ENCODE results near the gene SZT2. TPM values are rescaled to one million over a fixed set of nuclear protein-coding genes. Genes with fewer than 3 reads are reported as not detected.

The SZT2 gene
- total and polyA plus RNA-seq, 10 of the 15 experiments (the other 5 are each of a cell fraction or from before 2014, with no cell fraction given), result 1.4 to 38.3 (median 12.7) TPM

GRCh38 chr1:43402089-43402865, 12.6 kb downstream of the SZT2 start:
- H2AFZ ChIP-seq (ENCODE audit: control insufficient read depth, low read depth, low read length), result no peak overlapping the region
- WGBS (ENCODE audit: insufficient coverage, insufficient replicate concordance, low lambda C conversion rate, missing lambda C conversion rate), result 90% methylated on average over 6 of the region's 6 CpGs
- no peaks in the 10 kb centered on the region for H3K27me3 ChIP-seq (replicated peaks in 1 of 2; ENCODE audit: control insufficient read depth in 2 of 2, insufficient read depth in 2 of 2, low read length in 1 of 2)
- TF ChIP-seq IRF4 (IDR thresholded peaks at IDR 0.05; ENCODE audit: low read depth, low read length), result no peak
- no peak for TF ChIP-seq ATF2 (IDR thresholded peaks at IDR 0.05; ENCODE audit: low read length)
- TF ChIP-seq SUPT20H (IDR thresholded peaks at IDR 0.05; ENCODE audit: borderline replicate concordance, control insufficient read depth, low read depth, low read length), result no peak
- no peak for TF ChIP-seq SMARCA5 (IDR thresholded peaks at IDR 0.05)
- TF ChIP-seq ETV6 (conservative IDR thresholded peaks at IDR 0.05 in 1 of 2, IDR thresholded peaks at IDR 0.05 in 1 of 2; ENCODE audit: borderline replicate concordance in 1 of 2, low read depth in 1 of 2), result no peak
- no peak for TF ChIP-seq CHD1 (IDR thresholded peaks at IDR 0.05; ENCODE audit: low read depth, low read length)
- no peak for TF ChIP-seq CREB1 (IDR thresholded peaks at IDR 0.05; ENCODE audit: low read depth)
- no peak for TF ChIP-seq NFYA (IDR thresholded peaks at IDR 0.05; ENCODE audit: borderline replicate concordance, low read depth, low read length)
- TF ChIP-seq MAX (IDR thresholded peaks at IDR 0.05; ENCODE audit: low read depth, low read length), result no peak
- no peak for TF ChIP-seq RELB (IDR thresholded peaks at IDR 0.05; ENCODE audit: low read depth)
- no peak for TF ChIP-seq WRNIP1 (IDR thresholded peaks at IDR 0.05; ENCODE audit: borderline replicate concordance, low read depth, low read length)
- TF ChIP-seq, protein P1, sequence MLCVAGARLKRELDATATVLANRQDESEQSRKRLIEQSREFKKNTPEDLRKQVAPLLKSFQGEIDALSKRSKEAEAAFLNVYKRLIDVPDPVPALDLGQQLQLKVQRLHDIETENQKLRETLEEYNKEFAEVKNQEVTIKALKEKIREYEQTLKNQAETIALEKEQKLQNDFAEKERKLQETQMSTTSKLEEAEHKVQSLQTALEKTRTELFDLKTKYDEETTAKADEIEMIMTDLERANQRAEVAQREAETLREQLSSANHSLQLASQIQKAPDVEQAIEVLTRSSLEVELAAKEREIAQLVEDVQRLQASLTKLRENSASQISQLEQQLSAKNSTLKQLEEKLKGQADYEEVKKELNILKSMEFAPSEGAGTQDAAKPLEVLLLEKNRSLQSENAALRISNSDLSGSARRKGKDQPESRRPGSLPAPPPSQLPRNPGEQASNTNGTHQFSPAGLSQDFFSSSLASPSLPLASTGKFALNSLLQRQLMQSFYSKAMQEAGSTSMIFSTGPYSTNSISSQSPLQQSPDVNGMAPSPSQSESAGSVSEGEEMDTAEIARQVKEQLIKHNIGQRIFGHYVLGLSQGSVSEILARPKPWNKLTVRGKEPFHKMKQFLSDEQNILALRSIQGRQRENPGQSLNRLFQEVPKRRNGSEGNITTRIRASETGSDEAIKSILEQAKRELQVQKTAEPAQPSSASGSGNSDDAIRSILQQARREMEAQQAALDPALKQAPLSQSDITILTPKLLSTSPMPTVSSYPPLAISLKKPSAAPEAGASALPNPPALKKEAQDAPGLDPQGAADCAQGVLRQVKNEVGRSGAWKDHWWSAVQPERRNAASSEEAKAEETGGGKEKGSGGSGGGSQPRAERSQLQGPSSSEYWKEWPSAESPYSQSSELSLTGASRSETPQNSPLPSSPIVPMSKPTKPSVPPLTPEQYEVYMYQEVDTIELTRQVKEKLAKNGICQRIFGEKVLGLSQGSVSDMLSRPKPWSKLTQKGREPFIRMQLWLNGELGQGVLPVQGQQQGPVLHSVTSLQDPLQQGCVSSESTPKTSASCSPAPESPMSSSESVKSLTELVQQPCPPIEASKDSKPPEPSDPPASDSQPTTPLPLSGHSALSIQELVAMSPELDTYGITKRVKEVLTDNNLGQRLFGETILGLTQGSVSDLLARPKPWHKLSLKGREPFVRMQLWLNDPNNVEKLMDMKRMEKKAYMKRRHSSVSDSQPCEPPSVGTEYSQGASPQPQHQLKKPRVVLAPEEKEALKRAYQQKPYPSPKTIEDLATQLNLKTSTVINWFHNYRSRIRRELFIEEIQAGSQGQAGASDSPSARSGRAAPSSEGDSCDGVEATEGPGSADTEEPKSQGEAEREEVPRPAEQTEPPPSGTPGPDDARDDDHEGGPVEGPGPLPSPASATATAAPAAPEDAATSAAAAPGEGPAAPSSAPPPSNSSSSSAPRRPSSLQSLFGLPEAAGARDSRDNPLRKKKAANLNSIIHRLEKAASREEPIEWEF (IDR thresholded peaks at IDR 0.05; ENCODE audit: insufficient replicate concordance, low read depth, low read length), result no peak
- TF ChIP-seq STAT1 (conservative IDR thresholded peaks at IDR 0.05), result no peak
- ChIA-PET SMC1A (ENCODE audit: uncharacterized antibody, unreplicated experiment) (no interaction called here), POLR2A (no interaction called here), CTCF (no interaction called here), RAD21 (ENCODE audit: unreplicated experiment) (no interaction called here)
- DNase-seq (ENCODE audit: low read depth, low spot score) (no peak), ATAC-seq (no peak), FAIRE-seq (no peak)
- H3K4me3 ChIP-seq, result no peak overlapping the region
- in situ Hi-C loops (cut with MboI), result no loop called here
- intact Hi-C loops (cut with micrococcal nuclease; ENCODE audit: unreplicated experiment), result no loop called here
- H3K27ac ChIP-seq (ENCODE audit: control insufficient read depth, insufficient read depth), result no peak overlapping the region
- H4K20me1 ChIP-seq (ENCODE audit: control insufficient read depth, insufficient read depth), result no peaks in the 10 kb centered on the region
- peaks cover 4 to 20% of the 10 kb centered on the region in 2 experiments for H3K36me3 ChIP-seq (ENCODE audit: control insufficient read depth in 2 of 2, insufficient read depth in 2 of 2, low read length in 1 of 2)
- H3K4me2 ChIP-seq (ENCODE audit: control insufficient read depth, insufficient read depth), result no peak overlapping the region
- no peaks in the 10 kb centered on the region for H3K9me3 ChIP-seq (replicated peaks; ENCODE audit: control insufficient read depth, insufficient read depth, low read length)
- BruUV-seq (replicated peaks), result no TSS peak
- no peaks in the 10 kb centered on the region for H3K4me1 ChIP-seq (ENCODE audit: control insufficient read depth, insufficient read depth, low read length)
- H3K79me2 ChIP-seq (ENCODE audit: control insufficient read depth, insufficient read depth, low read length), result no peaks in the 10 kb centered on the region
- H3K9ac ChIP-seq (ENCODE audit: control insufficient read depth, insufficient read depth, low read length), result no peak overlapping the region

Data from GM12878 (cell line).